Measurements from ENCODE around the gene MAPK7.

MAPK7 gene

GRCh38 chr17:19362277-19363113 lies 15.8 kb upstream of the MAPK7 start, which contains the start of gene B9D1:
Gene B9D1, minus strand, starts transcription at chr17:19362723. Its CDS starts 154 bp downstream, at chr17:19362569.
- peak; percentile 93 for TF ChIP-seq CTCF (IDR thresholded peaks at IDR 0.05; ENCODE audit: insufficient read depth, low read length, poor library complexity, severe bottlenecking)
- H3K36me3 ChIP-seq (ENCODE audit: control insufficient read depth, insufficient read depth, low read length), result no peaks in the 10 kb centered on the region
- no peaks in the 10 kb centered on the region; the same call in 1 of the 2 replicates for H3K27me3 ChIP-seq (replicated peaks; ENCODE audit: control insufficient read depth, insufficient read depth, low read length)
- peak; percentile 92 for DNase-seq (ENCODE audit: extremely low read depth, insufficient read length)
- peak within 1 kb of the TSS; percentile 77 for H3K4me3 ChIP-seq (replicated peaks; ENCODE audit: low read depth, low read length)

- Histone ChIP-seq H3K4me3 (replicated peaks; ENCODE audit: low read depth, low read length) (no peak overlapping the region; the same call in 1 of the 2 replicates), H3K36me3 (ENCODE audit: control insufficient read depth, insufficient read depth, low read length) (no peaks in the 10 kb centered on the region), H3K27me3 (replicated peaks; ENCODE audit: control insufficient read depth, insufficient read depth, low read length) (no peaks in the 10 kb centered on the region; the same call in 1 of the 2 replicates)
- DNase-seq (ENCODE audit: extremely low read depth, insufficient read length), result no peak
- TF ChIP-seq CTCF (IDR thresholded peaks at IDR 0.05; ENCODE audit: insufficient read depth, low read length, poor library complexity, severe bottlenecking), result no peak
Observed at GRCh38 chr17:19363114-19363438, 15.2 kb upstream of the MAPK7 start.

GRCh38 chr17:19363460-19364035 lies 14.8 kb upstream of the MAPK7 start:
- DNase-seq (ENCODE audit: extremely low read depth, insufficient read length), result no peak
- H3K27me3 ChIP-seq (replicated peaks; ENCODE audit: control insufficient read depth, insufficient read depth, low read length), result no peaks in the 10 kb centered on the region; the same call in 1 of the 2 replicates
- H3K36me3 ChIP-seq (ENCODE audit: control insufficient read depth, insufficient read depth, low read length), result no peaks in the 10 kb centered on the region
- no peak for TF ChIP-seq CTCF (IDR thresholded peaks at IDR 0.05; ENCODE audit: insufficient read depth, low read length, poor library complexity, severe bottlenecking)
- no peak overlapping the region for H3K4me3 ChIP-seq (replicated peaks; ENCODE audit: low read depth, low read length)

GRCh38 chr17:19364699-19365498 lies 13.4 kb upstream of the MAPK7 start:
- TF ChIP-seq CTCF (IDR thresholded peaks at IDR 0.05; ENCODE audit: insufficient read depth, low read length, poor library complexity, severe bottlenecking), result no peak
- Histone ChIP-seq H3K4me3 (replicated peaks; ENCODE audit: low read depth, low read length) (no peak overlapping the region), H3K27me3 (replicated peaks; ENCODE audit: control insufficient read depth, insufficient read depth, low read length) (no peaks in the 10 kb centered on the region; the same call in 1 of the 2 replicates), H3K36me3 (ENCODE audit: control insufficient read depth, insufficient read depth, low read length) (no peaks in the 10 kb centered on the region)
- DNase-seq (ENCODE audit: extremely low read depth, insufficient read length), result no peak

- Histone ChIP-seq H3K36me3 (ENCODE audit: control insufficient read depth, insufficient read depth, low read length) (no peaks in the 10 kb centered on the region), H3K4me3 (replicated peaks; ENCODE audit: low read depth, low read length) (no peak overlapping the region), H3K27me3 (replicated peaks; ENCODE audit: control insufficient read depth, insufficient read depth, low read length) (no peaks in the 10 kb centered on the region; the same call in 1 of the 2 replicates)
- TF ChIP-seq CTCF (IDR thresholded peaks at IDR 0.05; ENCODE audit: insufficient read depth, low read length, poor library complexity, severe bottlenecking), result no peak
- DNase-seq (ENCODE audit: extremely low read depth, insufficient read length), result no peak
Observed at GRCh38 chr17:19365499-19365817, 12.8 kb upstream of the MAPK7 start.

All from GM06990 (cell line).